Loucy (cell line): Measurements from ENCODE around the gene NXNL2.

ENCODE experiments used
- H2AFZ ChIP-seq: fragments of 200-600 bp; sonication (generic); 2 replicates; pipeline ENCODE4 v1.6.0; 2016; ENCODE audit warnings: antibody characterized with exemption, mild to moderate bottlenecking, low read length, moderate library complexity
- H3F3A ChIP-seq: fragments of 200-600 bp; 2 replicates; pipeline ENCODE4 v1.6.0; 2016; ENCODE audit warnings: antibody characterized with exemption, low read depth, mild to moderate bottlenecking
- H3K27me3 ChIP-seq: fragments of 200-600 bp; sonication (generic); 2 replicates; pipeline ENCODE4 v1.6.1; 2014; ENCODE audit warnings: low read length, mild to moderate bottlenecking; ENCODE audit not compliant: insufficient read depth, poor library complexity, severe bottlenecking
- H3K36me3 ChIP-seq: fragments of 200-600 bp; sonication (generic); 2 replicates; pipeline ENCODE4 v1.6.1; 2016; ENCODE audit warnings: low read length; ENCODE audit not compliant: insufficient read depth
- H3K4me1 ChIP-seq: fragments of 200-600 bp; sonication (generic); 2 replicates; pipeline ENCODE4 v1.5.1; 2014; ENCODE audit warnings: low read length, mild to moderate bottlenecking; ENCODE audit not compliant: insufficient read depth, poor library complexity, severe bottlenecking
- H3K4me2 ChIP-seq: fragments of 200-600 bp; sonication (generic); 2 replicates; pipeline ENCODE4 v1.6.0; 2014; ENCODE audit warnings: antibody characterized with exemption, low read length, low read depth, mild to moderate bottlenecking; ENCODE audit not compliant: poor library complexity, severe bottlenecking
- H3K4me3 ChIP-seq: fragments of 200-600 bp; sonication (generic); 2 replicates; pipeline ENCODE4 v1.5.1; 2014; ENCODE audit warnings: low read length, mild to moderate bottlenecking, mixed read lengths; ENCODE audit not compliant: poor library complexity, severe bottlenecking
- H3K79me2 ChIP-seq: fragments of 200-600 bp; sonication (generic); 2 replicates; pipeline ENCODE4 v1.6.1; 2014; ENCODE audit warnings: low read length; ENCODE audit not compliant: insufficient read depth
- H3K9ac ChIP-seq: fragments of 200-600 bp; sonication (generic); 2 replicates; pipeline ENCODE4 v1.6.0; 2014; ENCODE audit warnings: mild to moderate bottlenecking, low read depth, low read length, moderate library complexity; ENCODE audit not compliant: poor library complexity, severe bottlenecking
- H3K9me2 ChIP-seq: fragments of 200-600 bp; sonication (generic); replicated peaks from 2 replicates; pipeline ENCODE4 v1.6.1; 2016; ENCODE audit warnings: low read depth, low read length, mixed read lengths
- H3K9me3 ChIP-seq: fragments of 200-600 bp; sonication (generic); 2 replicates; pipeline ENCODE4 v1.6.1; 2014; ENCODE audit warnings: mild to moderate bottlenecking, antibody characterized with exemption, low read length, low read depth; ENCODE audit not compliant: insufficient read depth
- H4K20me1 ChIP-seq: fragments of 200-600 bp; sonication (generic); 2 replicates; pipeline ENCODE4 v1.6.0; 2014; ENCODE audit warnings: antibody characterized with exemption, low read length, mild to moderate bottlenecking; ENCODE audit not compliant: insufficient read depth, poor library complexity, severe bottlenecking
- CTCF ChIP-seq: fragments of 200-600 bp; sonication (generic); conservative IDR thresholded peaks from 2 replicates; pipeline ENCODE4 v1.5.1; 2014; ENCODE audit warnings: mild to moderate bottlenecking, antibody characterized with exemption, low read length
- EZH2phosphoT487 ChIP-seq: fragments of 200-600 bp; IDR thresholded peaks from 2 replicates; pipeline ENCODE4 v1.6.1; 2018; ENCODE audit warnings: antibody characterized with exemption, mild to moderate bottlenecking, moderate library complexity, borderline replicate concordance

NXNL2 gene

DNA sequence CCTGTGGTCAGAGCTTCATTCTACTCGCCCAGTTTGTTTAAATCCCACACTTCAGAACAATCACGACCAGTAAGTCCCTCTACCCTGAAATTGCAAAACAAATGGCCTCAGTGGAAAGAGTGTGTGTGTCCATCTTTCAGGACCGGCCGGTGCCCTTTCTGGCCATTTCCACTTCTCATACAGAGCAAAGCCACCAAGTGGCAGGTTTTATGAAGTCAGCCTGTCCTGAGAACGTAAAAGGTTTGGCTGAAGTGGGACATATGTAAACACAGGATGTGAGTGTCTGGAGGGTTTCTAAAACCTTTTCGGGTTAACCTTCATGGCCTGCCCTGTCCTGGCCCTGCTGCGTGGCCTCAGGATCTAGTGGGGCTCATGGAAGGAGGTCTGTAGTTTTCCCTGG is 24.7 kb downstream of the NXNL2 start:
- TF ChIP-seq CTCF (peak; percentile 16; the same call in 1 of the 2 replicates), EZH2phosphoT487 (no peak)
- H3K4me3 ChIP-seq, result no peak overlapping the region
- no peaks in the 10 kb centered on the region for H3K9me3 ChIP-seq
- no peaks in the 10 kb centered on the region for H3F3A ChIP-seq
- H3K4me2 ChIP-seq, result no peak overlapping the region
- H4K20me1 ChIP-seq, result no peaks in the 10 kb centered on the region
- H2AFZ ChIP-seq, result no peak overlapping the region
- no peaks in the 10 kb centered on the region for H3K36me3 ChIP-seq
- no peaks in the 10 kb centered on the region for H3K9me2 ChIP-seq
- H3K4me1 ChIP-seq, result peaks cover 18% of the 10 kb centered on the region
- no peaks in the 10 kb centered on the region for H3K79me2 ChIP-seq
- H3K27me3 ChIP-seq, result no peaks in the 10 kb centered on the region
- no peak overlapping the region for H3K9ac ChIP-seq

GRCh38 chr9:88567870-88568269 is 32.9 kb downstream of the NXNL2 start:
- TF ChIP-seq CTCF (no peak), EZH2phosphoT487 (no peak)
- no peak overlapping the region for H2AFZ ChIP-seq
- no peaks in the 10 kb centered on the region for H3K79me2 ChIP-seq
- H4K20me1 ChIP-seq, result no peaks in the 10 kb centered on the region
- no peaks in the 10 kb centered on the region for H3K36me3 ChIP-seq
- no peak overlapping the region for H3K4me3 ChIP-seq
- H3K9me3 ChIP-seq, result no peaks in the 10 kb centered on the region
- no peaks in the 10 kb centered on the region for H3K27me3 ChIP-seq
- no peaks in the 10 kb centered on the region for H3F3A ChIP-seq
- H3K4me2 ChIP-seq, result no peak overlapping the region
- H3K4me1 ChIP-seq, result no peaks in the 10 kb centered on the region
- no peaks in the 10 kb centered on the region for H3K9me2 ChIP-seq
- no peak overlapping the region for H3K9ac ChIP-seq

DNA sequence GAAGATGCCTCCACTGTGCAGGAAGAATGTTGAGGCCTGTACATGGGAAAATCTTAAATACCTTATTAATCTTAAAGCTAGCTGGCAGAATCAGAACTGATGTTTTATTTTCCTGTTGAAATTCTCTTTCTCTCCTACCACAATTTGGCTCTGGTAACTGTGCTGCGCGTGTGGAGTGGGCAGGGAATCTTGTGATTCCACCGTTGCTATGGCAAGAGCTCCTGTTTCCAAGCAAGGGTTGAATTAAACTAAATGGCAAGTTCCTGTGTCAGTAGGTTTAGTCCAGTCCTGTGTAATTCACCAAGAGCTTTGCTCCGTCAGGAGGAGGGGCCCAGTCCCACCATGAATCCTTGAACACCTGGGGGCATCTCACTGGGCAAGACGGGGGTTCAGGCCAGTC is 36.4 kb downstream of the NXNL2 start:
- TF ChIP-seq CTCF, result no peak
- TF ChIP-seq EZH2phosphoT487, result no peak
- H3K9me3 ChIP-seq, result no peaks in the 10 kb centered on the region
- H3K4me1 ChIP-seq, result no peaks in the 10 kb centered on the region
- no peaks in the 10 kb centered on the region for H4K20me1 ChIP-seq
- no peaks in the 10 kb centered on the region for H3K36me3 ChIP-seq
- H3K79me2 ChIP-seq, result no peaks in the 10 kb centered on the region
- no peak overlapping the region for H3K4me2 ChIP-seq
- H3K27me3 ChIP-seq, result no peaks in the 10 kb centered on the region
- H3K9ac ChIP-seq, result no peak overlapping the region
- no peaks in the 10 kb centered on the region for H3K9me2 ChIP-seq
- H3K4me3 ChIP-seq, result no peak overlapping the region
- H2AFZ ChIP-seq, result no peak overlapping the region
- no peaks in the 10 kb centered on the region for H3F3A ChIP-seq
